Measurements from ENCODE around the gene TM9SF3. TPM values are rescaled to one million over a fixed set of nuclear protein-coding genes. Genes with fewer than 3 reads are reported as not detected.

TM9SF3 gene
- total and polyA plus RNA-seq, 4 donors: 24.4 to 103 (median 66.7) TPM

GRCh38 chr10:96511044-96511945 lies 75.5 kb downstream of the TM9SF3 start:
- DNase-seq (peak in 2 of 3 donors; percentile 29 to 38), ATAC-seq (ENCODE audit: insufficient read depth, low FRiP score) (no peak)
- TF ChIP-seq, protein P1, sequence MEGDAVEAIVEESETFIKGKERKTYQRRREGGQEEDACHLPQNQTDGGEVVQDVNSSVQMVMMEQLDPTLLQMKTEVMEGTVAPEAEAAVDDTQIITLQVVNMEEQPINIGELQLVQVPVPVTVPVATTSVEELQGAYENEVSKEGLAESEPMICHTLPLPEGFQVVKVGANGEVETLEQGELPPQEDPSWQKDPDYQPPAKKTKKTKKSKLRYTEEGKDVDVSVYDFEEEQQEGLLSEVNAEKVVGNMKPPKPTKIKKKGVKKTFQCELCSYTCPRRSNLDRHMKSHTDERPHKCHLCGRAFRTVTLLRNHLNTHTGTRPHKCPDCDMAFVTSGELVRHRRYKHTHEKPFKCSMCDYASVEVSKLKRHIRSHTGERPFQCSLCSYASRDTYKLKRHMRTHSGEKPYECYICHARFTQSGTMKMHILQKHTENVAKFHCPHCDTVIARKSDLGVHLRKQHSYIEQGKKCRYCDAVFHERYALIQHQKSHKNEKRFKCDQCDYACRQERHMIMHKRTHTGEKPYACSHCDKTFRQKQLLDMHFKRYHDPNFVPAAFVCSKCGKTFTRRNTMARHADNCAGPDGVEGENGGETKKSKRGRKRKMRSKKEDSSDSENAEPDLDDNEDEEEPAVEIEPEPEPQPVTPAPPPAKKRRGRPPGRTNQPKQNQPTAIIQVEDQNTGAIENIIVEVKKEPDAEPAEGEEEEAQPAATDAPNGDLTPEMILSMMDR (IDR thresholded peaks at IDR 0.05; ENCODE audit: control extremely low read depth, extremely low read depth): peak; percentile 7
- Histone ChIP-seq H3K27ac (ENCODE audit: low read depth in 1 of 2, low read length in 1 of 2) (no peak overlapping the region), H3K9ac (ENCODE audit: insufficient read depth in 1 of 2, low read length in 2 of 2) (no peak overlapping the region), H3K27me3 (ENCODE audit: control insufficient read depth in 3 of 3, insufficient read depth in 3 of 3, low read length in 2 of 3) (peaks cover 0 to 61% (median 39%) of the 10 kb centered on the region in 3 donors), H3K4me1 (ENCODE audit: control insufficient read depth in 5 of 5, insufficient read depth in 5 of 5, low read length in 5 of 5) (peaks cover 0 to 22% (median 6%) of the 10 kb centered on the region in 5 donors), H3K36me3 (ENCODE audit: control insufficient read depth in 4 of 4, insufficient read depth in 4 of 4, low read length in 4 of 4) (no peaks in the 10 kb centered on the region), H3K4me3 (no peak overlapping the region), H3K9me3 (ENCODE audit: control insufficient read depth in 4 of 4, insufficient read depth in 3 of 4, low read length in 3 of 4) (peaks cover 0 to 6% (median 0%) of the 10 kb centered on the region in 4 donors)
- 61 to 63% methylated on average over 7 of the region's 7 CpGs for WGBS, 2 donors

DNA sequence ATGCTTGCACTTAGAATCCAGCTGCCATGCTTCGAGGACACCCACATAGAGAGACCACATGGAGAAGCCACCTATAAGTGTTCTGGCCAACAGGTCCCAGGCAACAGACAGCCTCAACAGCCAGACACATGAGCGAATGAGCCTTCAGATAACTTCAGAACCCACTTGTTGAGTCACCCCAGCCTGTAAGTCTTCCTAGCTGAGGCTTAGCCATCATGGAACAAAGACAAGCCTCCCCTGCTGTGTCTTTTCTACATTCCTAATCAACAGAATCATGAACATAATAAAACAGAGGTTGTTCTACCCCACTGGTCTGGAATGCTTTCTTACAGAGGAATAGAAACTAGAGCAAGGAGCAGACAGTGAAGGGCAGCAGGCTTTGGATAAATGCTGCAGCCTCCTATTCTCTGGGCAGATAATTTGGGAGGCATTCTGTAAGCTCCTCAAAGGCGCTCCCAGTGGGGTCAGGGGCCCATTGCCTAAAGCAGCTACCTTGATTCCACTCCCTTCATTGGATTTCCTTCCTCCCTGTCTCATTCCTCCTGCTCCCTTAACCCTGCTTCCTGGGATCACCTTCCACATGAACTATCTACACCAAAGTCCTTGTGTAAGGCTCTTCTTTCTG lies 77.7 kb downstream of the TM9SF3 start:
- H3K27ac ChIP-seq (ENCODE audit: low read depth in 1 of 2, low read length in 1 of 2): no peak overlapping the region
- no peaks in the 10 kb centered on the region for H3K36me3 ChIP-seq (ENCODE audit: control insufficient read depth in 4 of 4, insufficient read depth in 4 of 4, low read length in 4 of 4)
- TF ChIP-seq, protein P1 (IDR thresholded peaks at IDR 0.05; ENCODE audit: control extremely low read depth, extremely low read depth): no peak
- peaks cover 0 to 46% (median 24%) of the 10 kb centered on the region in 3 donors for H3K27me3 ChIP-seq (ENCODE audit: control insufficient read depth in 3 of 3, insufficient read depth in 3 of 3, low read length in 2 of 3)
- 90 to 96% methylated on average over 3 of the region's 3 CpGs for WGBS, 2 donors
- H3K9ac ChIP-seq (ENCODE audit: insufficient read depth in 1 of 2, low read length in 2 of 2): no peak overlapping the region
- ATAC-seq (ENCODE audit: insufficient read depth, low FRiP score) (no peak), DNase-seq (no peak)
- H3K9me3 ChIP-seq (ENCODE audit: control insufficient read depth in 4 of 4, insufficient read depth in 3 of 4, low read length in 3 of 4): peaks cover 0 to 6% (median 0%) of the 10 kb centered on the region in 4 donors
- H3K4me1 ChIP-seq (ENCODE audit: control insufficient read depth in 5 of 5, insufficient read depth in 5 of 5, low read length in 5 of 5): peaks cover 0 to 18% (median 6%) of the 10 kb centered on the region in 5 donors
- no peak overlapping the region for H3K4me3 ChIP-seq

DNA sequence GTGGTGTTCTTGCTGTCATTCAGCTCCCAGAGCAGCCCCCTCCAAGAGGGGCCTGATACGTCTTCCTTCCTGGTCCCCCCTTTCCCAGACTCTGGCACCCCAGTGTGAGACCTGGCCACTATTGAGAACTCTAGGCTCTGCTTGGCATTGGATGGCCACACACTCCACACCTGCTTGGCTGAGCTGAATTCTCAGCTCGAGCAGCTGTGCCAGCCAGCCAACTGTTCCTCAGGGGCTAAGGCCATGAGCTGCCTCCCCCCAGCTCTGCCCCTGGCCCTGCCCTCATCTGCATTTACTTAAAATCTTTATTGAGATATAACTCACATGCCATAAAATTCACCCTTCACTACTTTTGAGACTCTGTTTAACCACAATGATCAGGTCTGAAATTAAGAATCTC lies 79.8 kb downstream of the TM9SF3 start:
- ATAC-seq (ENCODE audit: insufficient read depth, low FRiP score) (no peak), DNase-seq (no peak)
- Histone ChIP-seq H3K27ac (ENCODE audit: low read depth in 1 of 2, low read length in 1 of 2) (no peak overlapping the region), H3K9me3 (ENCODE audit: control insufficient read depth in 4 of 4, insufficient read depth in 3 of 4, low read length in 3 of 4) (peaks cover 0 to 6% (median 0%) of the 10 kb centered on the region in 4 donors), H3K4me1 (ENCODE audit: control insufficient read depth in 5 of 5, insufficient read depth in 5 of 5, low read length in 5 of 5) (peaks cover 0 to 3% (median 0%) of the 10 kb centered on the region in 5 donors), H3K36me3 (ENCODE audit: control insufficient read depth in 4 of 4, insufficient read depth in 4 of 4, low read length in 4 of 4) (no peaks in the 10 kb centered on the region), H3K9ac (ENCODE audit: insufficient read depth in 1 of 2, low read length in 2 of 2) (no peak overlapping the region), H3K4me3 (no peak overlapping the region), H3K27me3 (ENCODE audit: control insufficient read depth in 3 of 3, insufficient read depth in 3 of 3, low read length in 2 of 3) (peaks cover 0 to 48% (median 14%) of the 10 kb centered on the region in 3 donors)
- 86 to 92% methylated on average over 2 of the region's 2 CpGs for WGBS, 2 donors
- TF ChIP-seq, protein P1 (IDR thresholded peaks at IDR 0.05; ENCODE audit: control extremely low read depth, extremely low read depth): no peak

Measured in lung (tissue), 12 donors.